Adipose tissue (tissue), 3 donors: ENCODE data around the gene CLN5. TPM values are rescaled to one million over a fixed set of nuclear protein-coding genes. Genes with fewer than 3 reads are reported as not detected.

Experiments
- H3K27ac ChIP-seq: one replicate; pipeline ENCODE4 v1.5.1; 2013; ENCODE audit warnings: low read depth, low read length
- WGBS, 3 donors: extraction: QIAGEN DNeasy Blood & Tissue Kit; methylation state at CpG; one replicate each; pipeline ENCODE4 v1.1.7; 2013; 5-methylcytosine and 5-hydroxymethylcytosine counted together
- polyA plus RNA-seq, 3 donors: library from polyadenylated mRNA; stranded (reverse); fragments of 200-250 nt; gene quantifications; one replicate each; pipeline ENCODE4 v1.2.3, GENCODE V29; 2013
- donor health status: healthy with polysubstance abuse.
- donor health status: Bipolar disorder and iron deficiency.
- donor health status: healthy.

Gene CLN5
- polyA plus RNA-seq, 3 donors = 10.4 to 17.0 (median 14.6) TPM

GRCh38 chr13:77038907-77039480 lies 47.1 kb downstream of the CLN5 start:
- no peak overlapping the region for H3K27ac ChIP-seq
- WGBS, 3 donors = 50 to 73% (median 50%) methylated on average over 5 of the region's 5 CpGs

GRCh38 chr13:77040076-77040475 lies 48.2 kb downstream of the CLN5 start:
- WGBS, 3 donors = 61 to 95% (median 93%) methylated on average over 7 of the region's 7 CpGs
- H3K27ac ChIP-seq = no peak overlapping the region

- no peak overlapping the region for H3K27ac ChIP-seq
- 83 to 97% (median 86%) methylated on average over 9 of the region's 9 CpGs for WGBS, 3 donors
Observed at GRCh38 chr13:77040835-77041234, 49.0 kb downstream of the CLN5 start.

- WGBS, 3 donors = 74 to 84% (median 76%) methylated on average over 5 of the region's 5 CpGs
- no peak overlapping the region for H3K27ac ChIP-seq
Observed at GRCh38 chr13:77042566-77043177, 50.8 kb downstream of the CLN5 start.

GRCh38 chr13:77047649-77048343 lies 55.9 kb downstream of the CLN5 start:
- 93 to 97% (median 96%) methylated on average over 8 of the region's 8 CpGs for WGBS, 3 donors
- no peak overlapping the region for H3K27ac ChIP-seq

- WGBS, 3 donors = 53 to 88% (median 55%) methylated on average over 4 of the region's 4 CpGs
- H3K27ac ChIP-seq = no peak overlapping the region
Observed at GRCh38 chr13:77048681-77049080, 56.8 kb downstream of the CLN5 start.

GRCh38 chr13:77053192-77053591 lies 61.3 kb downstream of the CLN5 start:
- H3K27ac ChIP-seq = no peak overlapping the region
- WGBS, 3 donors = 46 to 95% (median 92%) methylated on average over 4 of the region's 4 CpGs

Other genes with a start within 250 kb of the CLN5 start
- 10 to 100 TPM in 2 of 3 donors, 1 to 10 TPM in 1; 6.4 to 67.1 (median 40.9) TPM for gene KCTD12, start 105.7 kb upstream of the CLN5 start, polyA plus RNA-seq
- under 1 TPM in 1 of 3 donors, not detected in 2; 0.33 TPM for gene ACOD1, start 43.6 kb upstream of the CLN5 start, polyA plus RNA-seq
- 10 to 100 TPM in 2 of 3 donors, 1 to 10 TPM in 1; 9.2 to 31.2 (median 27.0) TPM for gene FBXL3, start 35.1 kb downstream of the CLN5 start, polyA plus RNA-seq